ENCODE measurements around the gene SLC35E1. TPM values are rescaled to one million over a fixed set of nuclear protein-coding genes. Genes with fewer than 3 reads are reported as not detected.

The SLC35E1 gene
- total RNA-seq, 1 donor from 2014 or later = 70.0 TPM

DNA sequence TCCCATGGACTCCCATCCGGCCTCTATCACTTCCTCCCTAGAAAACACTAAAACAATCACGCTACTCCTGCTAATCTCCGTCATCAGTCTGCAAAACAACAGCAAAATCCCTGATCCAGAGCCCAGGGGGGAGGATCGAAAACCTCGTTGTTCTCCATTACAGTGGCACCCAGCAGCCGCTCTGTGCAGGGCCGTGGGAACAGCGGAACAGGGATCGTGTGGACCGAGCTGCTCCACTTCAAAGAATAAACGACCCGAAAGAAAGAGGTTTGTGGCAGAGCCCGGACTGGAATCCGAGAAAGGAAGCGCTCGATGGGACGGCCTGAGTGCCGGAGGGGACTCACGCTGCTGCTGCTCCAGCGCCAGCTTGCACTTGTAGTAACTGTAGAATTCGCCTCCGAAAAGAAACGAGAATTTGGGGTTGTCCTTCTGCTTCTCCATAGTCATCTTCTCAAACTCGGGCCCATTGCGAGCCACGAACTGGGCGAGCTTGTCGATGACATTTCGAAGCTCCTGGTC is 30.6 kb downstream of the SLC35E1 start:
- Mint-ChIP-seq H3K4me3 (ENCODE audit: unreplicated experiment) (peak overlapping the region; percentile 86), H3K27me3 (ENCODE audit: low read depth) (no peaks in the 10 kb centered on the region), H3K36me3 (ENCODE audit: low read depth) (peaks cover 8% of the 10 kb centered on the region), H3K9me3 (ENCODE audit: low read depth) (no peaks in the 10 kb centered on the region), H3K27ac (ENCODE audit: unreplicated experiment) (peak overlapping the region; percentile 93), H3K4me1 (ENCODE audit: low read depth) (peaks cover 33% of the 10 kb centered on the region)
- TF ChIP-seq, protein P1, sequence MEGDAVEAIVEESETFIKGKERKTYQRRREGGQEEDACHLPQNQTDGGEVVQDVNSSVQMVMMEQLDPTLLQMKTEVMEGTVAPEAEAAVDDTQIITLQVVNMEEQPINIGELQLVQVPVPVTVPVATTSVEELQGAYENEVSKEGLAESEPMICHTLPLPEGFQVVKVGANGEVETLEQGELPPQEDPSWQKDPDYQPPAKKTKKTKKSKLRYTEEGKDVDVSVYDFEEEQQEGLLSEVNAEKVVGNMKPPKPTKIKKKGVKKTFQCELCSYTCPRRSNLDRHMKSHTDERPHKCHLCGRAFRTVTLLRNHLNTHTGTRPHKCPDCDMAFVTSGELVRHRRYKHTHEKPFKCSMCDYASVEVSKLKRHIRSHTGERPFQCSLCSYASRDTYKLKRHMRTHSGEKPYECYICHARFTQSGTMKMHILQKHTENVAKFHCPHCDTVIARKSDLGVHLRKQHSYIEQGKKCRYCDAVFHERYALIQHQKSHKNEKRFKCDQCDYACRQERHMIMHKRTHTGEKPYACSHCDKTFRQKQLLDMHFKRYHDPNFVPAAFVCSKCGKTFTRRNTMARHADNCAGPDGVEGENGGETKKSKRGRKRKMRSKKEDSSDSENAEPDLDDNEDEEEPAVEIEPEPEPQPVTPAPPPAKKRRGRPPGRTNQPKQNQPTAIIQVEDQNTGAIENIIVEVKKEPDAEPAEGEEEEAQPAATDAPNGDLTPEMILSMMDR (IDR thresholded peaks at IDR 0.05) = no peak
- DNase-seq (ENCODE audit: low spot score) = no peak

DNA sequence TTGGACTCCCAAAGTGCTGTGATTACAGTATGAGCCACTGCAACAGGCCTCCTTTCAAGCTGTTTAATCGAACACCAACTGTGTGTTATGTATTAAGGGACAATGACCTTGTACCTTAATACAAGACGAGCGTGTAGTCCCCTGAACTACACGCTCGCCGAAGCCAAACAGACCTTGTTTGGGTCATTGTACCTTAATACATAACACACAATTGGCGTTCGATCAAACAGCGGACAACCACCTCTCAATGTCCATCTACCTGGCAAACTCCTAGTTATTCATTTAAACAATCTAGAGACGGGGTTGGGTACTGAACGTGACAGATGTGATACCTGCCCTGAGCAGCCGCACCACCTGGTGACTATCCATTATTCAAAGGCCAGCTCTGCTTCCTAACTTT is 31.3 kb downstream of the SLC35E1 start:
- H3K27me3 Mint-ChIP-seq (ENCODE audit: low read depth) = no peaks in the 10 kb centered on the region
- peaks cover 33% of the 10 kb centered on the region for H3K4me1 Mint-ChIP-seq (ENCODE audit: low read depth)
- peak overlapping the region; percentile 86 for H3K4me3 Mint-ChIP-seq (ENCODE audit: unreplicated experiment)
- no peaks in the 10 kb centered on the region for H3K9me3 Mint-ChIP-seq (ENCODE audit: low read depth)
- TF ChIP-seq, protein P1 (IDR thresholded peaks at IDR 0.05) = no peak
- H3K36me3 Mint-ChIP-seq (ENCODE audit: low read depth) = peaks cover 8% of the 10 kb centered on the region
- DNase-seq (ENCODE audit: low spot score) = no peak
- H3K27ac Mint-ChIP-seq (ENCODE audit: unreplicated experiment) = peak overlapping the region; percentile 93

DNA sequence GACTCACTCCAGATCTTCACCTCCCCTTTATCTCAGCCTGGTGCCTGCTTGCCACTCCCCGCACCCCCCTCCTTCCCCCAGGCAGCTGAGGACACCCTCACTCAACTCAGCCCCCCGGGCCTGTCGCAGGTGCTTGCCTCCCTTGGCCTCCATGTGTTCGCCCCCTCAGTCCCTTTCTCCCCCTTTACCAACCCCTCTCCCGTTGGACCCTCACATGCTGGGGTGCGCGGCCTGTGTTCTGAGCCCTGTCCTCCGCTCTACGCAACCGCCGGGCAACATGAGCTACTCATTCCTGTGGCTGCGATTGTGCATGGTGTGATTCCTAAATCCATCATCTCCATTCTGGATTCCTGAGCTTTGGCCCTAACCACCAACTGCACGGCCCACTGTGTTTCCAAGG is 35.1 kb downstream of the SLC35E1 start:
- Mint-ChIP-seq H3K4me3 (ENCODE audit: unreplicated experiment) (no peak overlapping the region), H3K36me3 (ENCODE audit: low read depth) (peaks cover 11% of the 10 kb centered on the region), H3K27ac (ENCODE audit: unreplicated experiment) (no peak overlapping the region), H3K4me1 (ENCODE audit: low read depth) (peaks cover 18% of the 10 kb centered on the region), H3K9me3 (ENCODE audit: low read depth) (no peaks in the 10 kb centered on the region), H3K27me3 (ENCODE audit: low read depth) (no peaks in the 10 kb centered on the region)
- TF ChIP-seq, protein P1 (IDR thresholded peaks at IDR 0.05) = no peak
- DNase-seq (ENCODE audit: low spot score) = no peak

GRCh38 chr19:16536130-16536529 is 36.1 kb downstream of the SLC35E1 start:
- H3K36me3 Mint-ChIP-seq (ENCODE audit: low read depth) = peaks cover 17% of the 10 kb centered on the region

GRCh38 chr19:16535381-16535780 is 36.8 kb downstream of the SLC35E1 start:
- no peak overlapping the region for H3K4me3 Mint-ChIP-seq (ENCODE audit: unreplicated experiment)
- H3K27ac Mint-ChIP-seq (ENCODE audit: unreplicated experiment) = no peak overlapping the region
- DNase-seq (ENCODE audit: low spot score) = no peak
- H3K36me3 Mint-ChIP-seq (ENCODE audit: low read depth) = peaks cover 18% of the 10 kb centered on the region
- no peaks in the 10 kb centered on the region for H3K9me3 Mint-ChIP-seq (ENCODE audit: low read depth)
- TF ChIP-seq, protein P1 (IDR thresholded peaks at IDR 0.05) = no peak
- no peaks in the 10 kb centered on the region for H3K27me3 Mint-ChIP-seq (ENCODE audit: low read depth)
- peaks cover 5% of the 10 kb centered on the region for H3K4me1 Mint-ChIP-seq (ENCODE audit: low read depth)

More at GRCh38 chr19:16536130-16536529, 36.1 kb downstream of the SLC35E1 start:
- peaks cover 11% of the 10 kb centered on the region for H3K4me1 Mint-ChIP-seq (ENCODE audit: low read depth)
- no peak for DNase-seq (ENCODE audit: low spot score)
- H3K9me3 Mint-ChIP-seq (ENCODE audit: low read depth) = no peaks in the 10 kb centered on the region
- no peaks in the 10 kb centered on the region for H3K27me3 Mint-ChIP-seq (ENCODE audit: low read depth)
- no peak overlapping the region for H3K4me3 Mint-ChIP-seq (ENCODE audit: unreplicated experiment)
- TF ChIP-seq, protein P1 (IDR thresholded peaks at IDR 0.05) = no peak
- H3K27ac Mint-ChIP-seq (ENCODE audit: unreplicated experiment) = no peak overlapping the region

All from chondrocyte (in vitro differentiated cells).